Mesendoderm (in vitro differentiated cells): ENCODE data around the gene RASL10B.
A peak's percentile ranks its signal among the peaks of the same experiment; 100 is the strongest.
"Not testable (repeated sequence)": the region's sequence is repeated elsewhere in the genome, so short reads cannot be mapped to it uniquely, and the experiment has no call there.

Experiments
- DNase-seq: peaks from one replicate; pipeline ENCODE4 v3.0.0; 2013
- H2AK5ac ChIP-seq: 2 replicates; pipeline ENCODE4 v1.6.1; 2013; ENCODE audit warnings: low read length, inconsistent platforms
- H2BK120ac ChIP-seq: 2 replicates; pipeline ENCODE4 v1.6.1; 2013; ENCODE audit warnings: low read depth, mild to moderate bottlenecking, low read length, moderate library complexity, mixed read lengths
- H2BK15ac ChIP-seq: replicated peaks from 2 replicates; pipeline ENCODE4 v1.6.1; 2013; ENCODE audit warnings: low read depth, mild to moderate bottlenecking, moderate library complexity
- H2BK5ac ChIP-seq: 2 replicates; pipeline ENCODE4 v1.6.1; 2013; ENCODE audit warnings: low read length, inconsistent platforms
- H3K18ac ChIP-seq: 2 replicates; pipeline ENCODE4 v1.6.1; 2013; ENCODE audit warnings: mild to moderate bottlenecking, low read length, mixed read lengths
- H3K23ac ChIP-seq: one replicate; pipeline ENCODE4 v1.6.1; 2013; ENCODE audit warnings: low read length
- H3K27ac ChIP-seq: 2 replicates; pipeline ENCODE4 v1.5.1; 2013; ENCODE audit warnings: low read depth, mild to moderate bottlenecking, inconsistent platforms, low read length, moderate library complexity
- H3K27me3 ChIP-seq: 2 replicates; pipeline ENCODE4 v1.6.1; 2013; ENCODE audit warnings: low read length, control low read depth, mild to moderate bottlenecking, inconsistent platforms; ENCODE audit not compliant: insufficient read depth, poor library complexity
- H3K36me3 ChIP-seq: 2 replicates; pipeline ENCODE4 v1.6.1; 2013; ENCODE audit warnings: low read length, inconsistent platforms; ENCODE audit not compliant: control insufficient read depth, insufficient read depth
- H3K4ac ChIP-seq: one replicate; pipeline ENCODE4 v1.6.1; 2013; ENCODE audit warnings: low read depth, mild to moderate bottlenecking, low read length, moderate library complexity
- H3K4me1 ChIP-seq: 2 replicates; pipeline ENCODE4 v1.6.1; 2013; ENCODE audit warnings: low read depth, low read length, inconsistent platforms; ENCODE audit not compliant: control insufficient read depth
- H3K4me2 ChIP-seq: 2 replicates; pipeline ENCODE4 v1.6.1; 2013; ENCODE audit warnings: low read length
- H3K4me3 ChIP-seq: 2 replicates; pipeline ENCODE4 v1.5.1; 2013; ENCODE audit warnings: mild to moderate bottlenecking, low read length
- H3K56ac ChIP-seq: one replicate; pipeline ENCODE4 v1.6.1; 2013; ENCODE audit warnings: low read length
- H3K79me1 ChIP-seq: 2 replicates; pipeline ENCODE4 v1.6.1; 2013; ENCODE audit warnings: low read length, inconsistent platforms
- H3K79me2 ChIP-seq: 2 replicates; pipeline ENCODE4 v1.6.1; 2013; ENCODE audit warnings: mild to moderate bottlenecking, low read length; ENCODE audit not compliant: control insufficient read depth, insufficient read depth
- H3K9ac ChIP-seq: 2 replicates; pipeline ENCODE4 v1.6.1; 2013; ENCODE audit warnings: low read length, inconsistent platforms
- H4K5ac ChIP-seq: one replicate; pipeline ENCODE4 v1.6.1; 2013; ENCODE audit warnings: low read length
- H4K8ac ChIP-seq: one replicate; pipeline ENCODE4 v1.6.1; 2013; ENCODE audit warnings: low read depth, mild to moderate bottlenecking, control low read depth, low read length, moderate library complexity
- WGBS: extraction: QIAGEN DNeasy Blood & Tissue Kit; methylation state at CpG from one replicate; pipeline ENCODE4 v1.1.7; 2013; ENCODE audit warnings: low lambda C conversion rate, missing lambda C conversion rate; ENCODE audit not compliant: insufficient coverage; ENCODE audit errors: extremely low coverage; 5-methylcytosine and 5-hydroxymethylcytosine counted together

Gene RASL10B

GRCh38 chr17:35749560-35750412 is 18.3 kb downstream of the RASL10B start:
- Histone ChIP-seq H3K4ac (no peak overlapping the region), H3K27ac (no peak overlapping the region), H3K79me2 (no peaks in the 10 kb centered on the region), H2AK5ac (no peak overlapping the region), H3K4me2 (peak overlapping the region; percentile 4), H3K56ac (peak overlapping the region; percentile 54), H3K27me3 (no peaks in the 10 kb centered on the region), H3K79me1 (no peaks in the 10 kb centered on the region), H3K18ac (no peak overlapping the region), H3K23ac (no peak overlapping the region), H4K5ac (no peak overlapping the region), H2BK15ac (no peak overlapping the region), H3K4me3 (no peak overlapping the region), H3K36me3 (no peaks in the 10 kb centered on the region), H2BK5ac (no peak overlapping the region), H2BK120ac (no peak overlapping the region), H4K8ac (no peak overlapping the region), H3K4me1 (no peaks in the 10 kb centered on the region), H3K9ac (peak overlapping the region; percentile 25)
- peak; percentile 40 for DNase-seq
- WGBS: no CpG with 5 or more reads among the region's 35 CpGs

- Histone ChIP-seq H3K9ac (no peak overlapping the region), H2BK120ac (no peak overlapping the region), H3K18ac (no peak overlapping the region), H3K23ac (no peak overlapping the region), H2BK15ac (no peak overlapping the region), H3K4ac (no peak overlapping the region), H4K5ac (no peak overlapping the region), H3K27ac (no peak overlapping the region), H2BK5ac (no peak overlapping the region), H3K4me2 (no peak overlapping the region), H3K27me3 (no peaks in the 10 kb centered on the region), H3K36me3 (no peaks in the 10 kb centered on the region), H2AK5ac (no peak overlapping the region), H4K8ac (no peak overlapping the region), H3K4me1 (no peaks in the 10 kb centered on the region), H3K79me1 (no peaks in the 10 kb centered on the region), H3K56ac (no peak overlapping the region), H3K79me2 (no peaks in the 10 kb centered on the region), H3K4me3 (no peak overlapping the region)
- no CpG with 5 or more reads among the region's 10 CpGs for WGBS
- no peak for DNase-seq
Observed at GRCh38 chr17:35750526-35751395, 19.3 kb downstream of the RASL10B start.

GRCh38 chr17:35751541-35751940 is 20.1 kb downstream of the RASL10B start:
- not testable (repeated sequence) for H3K56ac ChIP-seq, H3K18ac ChIP-seq, H3K4ac ChIP-seq, H2AK5ac ChIP-seq, DNase-seq, H3K4me2 ChIP-seq, H3K79me2 ChIP-seq, H2BK120ac ChIP-seq, H2BK15ac ChIP-seq, H3K9ac ChIP-seq, H3K23ac ChIP-seq, H3K27me3 ChIP-seq, H3K4me3 ChIP-seq, H3K27ac ChIP-seq, H3K36me3 ChIP-seq, H4K8ac ChIP-seq, H2BK5ac ChIP-seq, H4K5ac ChIP-seq, H3K4me1 ChIP-seq, H3K79me1 ChIP-seq
- WGBS: no CpG with 5 or more reads among the region's 4 CpGs

GRCh38 chr17:35752471-35752870 is 21.0 kb downstream of the RASL10B start:
- no peak overlapping the region for H2BK15ac ChIP-seq
- H4K5ac ChIP-seq: no peak overlapping the region
- WGBS: no CpG with 5 or more reads among the region's 16 CpGs
- H3K9ac ChIP-seq: no peak overlapping the region
- H4K8ac ChIP-seq: no peak overlapping the region
- DNase-seq: no peak
- H3K79me2 ChIP-seq: no peaks in the 10 kb centered on the region
- H3K27me3 ChIP-seq: no peaks in the 10 kb centered on the region
- H3K79me1 ChIP-seq: no peaks in the 10 kb centered on the region
- no peak overlapping the region for H3K18ac ChIP-seq
- no peak overlapping the region for H3K4me3 ChIP-seq
- H3K4me1 ChIP-seq: no peaks in the 10 kb centered on the region
- no peak overlapping the region for H3K4ac ChIP-seq
- H2BK120ac ChIP-seq: no peak overlapping the region
- H3K23ac ChIP-seq: no peak overlapping the region
- no peaks in the 10 kb centered on the region for H3K36me3 ChIP-seq
- no peak overlapping the region for H3K27ac ChIP-seq
- H3K4me2 ChIP-seq: no peak overlapping the region
- H3K56ac ChIP-seq: no peak overlapping the region
- no peak overlapping the region for H2AK5ac ChIP-seq
- no peak overlapping the region for H2BK5ac ChIP-seq

- Histone ChIP-seq H3K36me3 (no peaks in the 10 kb centered on the region), H3K4me2 (no peak within 1 kb of the TSS), H3K79me1 (no peaks in the 10 kb centered on the region), H3K18ac (no peak within 1 kb of the TSS), H3K79me2 (no peaks in the 10 kb centered on the region), H3K4ac (no peak within 1 kb of the TSS), H3K23ac (no peak within 1 kb of the TSS), H3K27ac (no peak within 1 kb of the TSS), H2BK120ac (no peak within 1 kb of the TSS), H2AK5ac (no peak within 1 kb of the TSS), H3K4me3 (no peak within 1 kb of the TSS), H3K56ac (peak within 1 kb of the TSS; percentile 27), H3K27me3 (no peaks in the 10 kb centered on the region), H4K8ac (no peak within 1 kb of the TSS), H3K4me1 (no peaks in the 10 kb centered on the region), H4K5ac (no peak within 1 kb of the TSS), H2BK15ac (no peak within 1 kb of the TSS), H3K9ac (no peak within 1 kb of the TSS), H2BK5ac (no peak within 1 kb of the TSS)
- no peak for DNase-seq
- no CpG with 5 or more reads among the region's 9 CpGs for whole genome bisulfite sequencing
Observed at GRCh38 chr17:35752945-35753764, 21.7 kb downstream of the RASL10B start, which contains the start of gene GAS2L2. GAS2L2 (minus strand) TSS chr17:35753239; CDS start chr17:35752850, 389 bp downstream.
